HPDE6-E6E7 (cell line): Measurements from ENCODE around the gene GALNT8.
"Not testable (repeated sequence)": the region's sequence is repeated elsewhere in the genome, so short reads cannot be mapped to it uniquely, and the experiment has no call there.

Source experiments
- DNase-seq: peaks from one replicate; pipeline ENCODE4 v3.0.0; 2011; ENCODE audit warnings: missing footprints; ENCODE audit errors: extremely low spot score

The GALNT8 gene, protein sequence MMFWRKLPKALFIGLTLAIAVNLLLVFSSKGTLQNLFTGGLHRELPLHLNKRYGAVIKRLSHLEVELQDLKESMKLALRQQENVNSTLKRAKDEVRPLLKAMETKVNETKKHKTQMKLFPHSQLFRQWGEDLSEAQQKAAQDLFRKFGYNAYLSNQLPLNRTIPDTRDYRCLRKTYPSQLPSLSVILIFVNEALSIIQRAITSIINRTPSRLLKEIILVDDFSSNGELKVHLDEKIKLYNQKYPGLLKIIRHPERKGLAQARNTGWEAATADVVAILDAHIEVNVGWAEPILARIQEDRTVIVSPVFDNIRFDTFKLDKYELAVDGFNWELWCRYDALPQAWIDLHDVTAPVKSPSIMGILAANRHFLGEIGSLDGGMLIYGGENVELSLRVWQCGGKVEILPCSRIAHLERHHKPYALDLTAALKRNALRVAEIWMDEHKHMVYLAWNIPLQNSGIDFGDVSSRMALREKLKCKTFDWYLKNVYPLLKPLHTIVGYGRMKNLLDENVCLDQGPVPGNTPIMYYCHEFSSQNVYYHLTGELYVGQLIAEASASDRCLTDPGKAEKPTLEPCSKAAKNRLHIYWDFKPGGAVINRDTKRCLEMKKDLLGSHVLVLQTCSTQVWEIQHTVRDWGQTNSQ

DNA sequence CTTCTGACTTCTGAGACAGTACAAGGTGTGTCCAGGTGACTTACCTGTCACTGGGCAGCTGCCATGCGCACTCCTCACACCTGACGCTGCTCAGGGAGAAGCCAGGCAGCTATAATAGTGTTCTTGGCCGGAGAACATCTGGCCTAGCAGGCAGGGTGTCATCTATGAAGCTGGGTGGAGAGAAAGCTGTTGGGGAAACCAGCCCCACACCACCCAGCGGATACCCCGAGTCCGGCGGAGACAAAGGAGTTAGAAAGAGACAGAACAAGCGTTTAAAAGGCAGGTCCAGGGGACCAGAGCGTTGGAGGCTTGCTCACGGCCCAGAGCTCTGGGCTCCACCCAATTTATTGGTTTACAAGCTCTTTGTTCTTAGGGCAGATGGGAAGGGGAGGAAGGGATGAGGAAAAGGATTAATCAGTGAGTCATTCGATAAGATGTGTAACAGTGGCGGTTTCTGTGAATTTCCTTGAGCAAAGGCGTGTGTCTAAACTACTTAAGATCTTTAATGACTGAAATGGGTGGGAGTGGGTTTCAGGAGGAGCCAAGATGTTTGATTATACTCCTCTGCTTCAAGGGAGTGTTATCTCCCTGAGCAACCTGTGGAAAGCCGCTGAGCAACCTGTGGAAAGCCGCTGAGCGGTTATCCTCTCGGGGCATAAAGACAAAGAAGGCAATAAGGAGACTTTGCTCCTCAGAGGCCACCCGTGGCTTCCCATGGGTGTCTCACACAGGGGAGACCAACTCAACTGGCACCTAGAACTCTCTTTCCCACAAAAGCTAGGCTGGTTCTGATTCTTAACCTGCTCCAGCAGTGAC is at the start of gene GALNT8:
Gene GALNT8, plus strand, starts transcription at position 580 of the 816 bp plus-strand sequence. CDS start 278 bp downstream, outside the sequence.
- no peak for DNase-seq

- DNase-seq: no peak
These were observed 40.5 kb upstream of the GALNT8 start for GRCh38 chr12:4679711-4680110.

DNA sequence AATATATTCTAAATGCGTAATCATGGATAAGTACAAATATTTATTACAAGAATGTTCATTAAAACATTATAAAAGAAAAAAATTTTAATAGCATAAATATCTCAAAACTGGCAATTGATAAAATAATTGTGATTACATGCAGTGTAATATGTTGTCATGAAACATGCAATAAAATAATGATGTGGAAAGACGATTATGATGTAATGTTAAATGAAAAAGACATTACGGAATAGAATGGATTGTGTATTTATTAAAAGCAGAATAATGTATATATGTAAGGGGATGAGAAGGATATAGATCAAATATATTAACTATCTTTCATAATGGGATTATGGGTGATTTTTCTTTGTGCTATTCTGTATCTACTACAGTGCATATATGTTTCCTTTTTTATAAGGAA is 38.5 kb upstream of the GALNT8 start:
- no peak for DNase-seq

DNA sequence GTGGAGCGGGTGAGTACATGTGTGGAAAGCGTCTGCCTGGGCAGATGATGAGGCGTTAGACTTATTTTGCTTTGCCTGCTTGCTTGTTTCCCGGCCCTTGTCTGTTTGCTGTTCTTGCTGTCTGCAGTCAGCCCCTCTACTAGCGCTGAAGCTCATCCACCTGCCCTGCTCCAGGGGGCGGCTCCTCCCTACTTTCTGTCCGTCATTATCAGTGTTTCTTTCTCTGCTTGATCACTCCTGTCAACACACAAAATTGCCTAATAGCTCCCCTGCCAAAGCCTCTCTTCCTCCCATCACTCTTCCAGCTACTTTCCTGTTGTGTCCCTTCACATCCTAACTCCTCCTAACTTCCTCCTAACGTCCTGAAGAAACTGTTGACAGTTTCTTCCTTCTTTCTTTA is 34.9 kb upstream of the GALNT8 start:
- DNase-seq: no peak

DNA sequence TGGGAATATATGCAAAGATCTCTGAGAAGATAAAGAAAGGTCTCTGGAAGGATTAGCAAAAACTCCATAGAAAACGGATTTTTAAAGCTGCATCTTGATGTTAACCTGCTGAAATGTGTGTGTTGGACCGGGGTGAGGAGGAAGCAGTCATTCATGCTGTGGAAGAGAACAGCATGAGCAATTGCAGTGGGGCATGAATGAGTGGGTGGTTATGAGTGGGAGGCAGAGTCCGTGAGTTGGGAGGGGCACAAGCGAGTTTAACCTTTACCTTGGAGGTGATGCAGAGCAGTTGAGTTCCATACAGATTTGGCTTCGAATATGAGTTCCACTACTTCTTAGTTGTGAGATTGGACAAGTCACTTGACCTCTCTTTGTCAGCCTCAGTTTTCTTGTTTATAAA is 29.4 kb upstream of the GALNT8 start:
- no peak for DNase-seq

- DNase-seq: no peak
These were observed 19.6 kb upstream of the GALNT8 start for GRCh38 chr12:4700621-4701026.

GRCh38 chr12:4701395-4702190 is 18.6 kb upstream of the GALNT8 start:
- DNase-seq: no peak

- no peak for DNase-seq
These were observed 16.5 kb upstream of the GALNT8 start for GRCh38 chr12:4703676-4704075.

DNA sequence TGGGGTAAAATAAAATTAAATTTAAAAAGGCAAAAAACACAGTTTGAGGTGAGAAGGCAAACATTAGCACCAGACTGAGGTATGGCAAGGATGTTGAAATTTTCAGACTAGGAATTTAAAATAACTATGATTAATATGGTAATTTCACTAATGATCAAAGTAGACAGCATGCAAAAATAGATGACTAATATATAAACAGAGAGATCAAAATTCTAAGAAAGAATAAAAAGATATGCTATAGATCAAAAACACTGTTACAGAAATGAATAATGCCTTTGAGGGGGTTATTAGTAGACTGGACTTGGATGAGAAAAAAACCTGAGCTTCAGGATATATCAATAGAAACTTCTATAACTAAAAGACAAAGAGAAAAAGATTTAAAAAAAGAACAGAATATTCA is 14.4 kb upstream of the GALNT8 start:
- no peak for DNase-seq

GRCh38 chr12:4707306-4707705 is 12.9 kb upstream of the GALNT8 start:
- no peak for DNase-seq

DNA sequence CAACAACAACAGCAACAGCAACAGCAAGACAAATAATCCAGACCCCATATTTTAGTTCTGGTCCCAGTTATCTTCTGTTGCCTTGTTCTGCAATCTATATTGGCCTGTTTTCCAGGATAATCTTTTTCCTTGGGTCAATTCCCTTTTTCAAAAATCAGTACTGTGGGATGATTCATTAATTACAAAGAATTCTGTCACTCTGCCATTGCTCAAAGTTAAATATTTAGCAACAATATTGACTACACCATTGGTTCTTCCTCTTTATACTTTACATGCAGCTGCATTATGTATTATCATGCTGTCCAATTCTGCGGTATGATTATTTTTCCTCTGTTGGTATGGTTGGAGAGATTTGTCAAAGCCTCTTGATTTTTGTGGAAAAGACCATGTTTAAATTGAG is 10.1 kb upstream of the GALNT8 start:
- no peak for DNase-seq

DNA sequence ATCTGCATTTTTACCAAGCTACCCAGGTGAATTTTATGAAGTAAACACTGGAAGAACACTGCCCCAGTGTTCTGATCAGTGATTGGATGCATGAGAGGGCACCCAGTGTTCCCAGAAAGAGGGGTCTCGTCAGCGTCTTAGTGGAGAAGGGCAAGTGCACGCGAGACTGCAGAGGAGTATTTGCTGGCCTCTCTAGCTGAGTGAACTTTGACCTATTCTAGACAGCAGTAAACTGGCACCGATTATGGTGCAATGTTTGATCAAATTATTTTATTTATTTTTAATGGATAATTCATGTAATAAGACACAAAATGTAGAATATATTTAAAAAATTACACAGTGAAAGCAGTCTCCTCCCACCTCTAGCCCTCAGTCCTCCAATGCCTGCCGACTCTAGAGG is 5.3 kb upstream of the GALNT8 start:
- no peak for DNase-seq

DNA sequence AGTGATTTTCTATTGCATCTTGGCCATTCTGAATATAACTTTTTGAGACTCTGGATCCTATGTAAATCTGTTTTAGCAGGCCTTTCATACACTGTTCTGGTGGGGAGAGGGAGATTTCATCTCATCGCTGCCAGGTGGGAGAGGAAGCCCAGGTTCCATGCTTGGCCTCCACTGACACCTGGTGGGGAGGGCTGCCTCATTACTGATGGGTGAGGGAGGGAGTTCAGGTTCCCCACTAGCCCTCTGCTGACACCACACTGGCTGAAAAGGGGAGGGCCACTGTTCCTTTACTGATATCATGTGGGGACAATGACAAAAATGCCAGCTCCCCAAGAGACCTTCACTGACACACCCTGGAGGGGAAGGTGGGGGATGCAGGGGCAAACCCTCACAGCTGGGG is 2.4 kb upstream of the GALNT8 start:
- DNase-seq: no peak

DNA sequence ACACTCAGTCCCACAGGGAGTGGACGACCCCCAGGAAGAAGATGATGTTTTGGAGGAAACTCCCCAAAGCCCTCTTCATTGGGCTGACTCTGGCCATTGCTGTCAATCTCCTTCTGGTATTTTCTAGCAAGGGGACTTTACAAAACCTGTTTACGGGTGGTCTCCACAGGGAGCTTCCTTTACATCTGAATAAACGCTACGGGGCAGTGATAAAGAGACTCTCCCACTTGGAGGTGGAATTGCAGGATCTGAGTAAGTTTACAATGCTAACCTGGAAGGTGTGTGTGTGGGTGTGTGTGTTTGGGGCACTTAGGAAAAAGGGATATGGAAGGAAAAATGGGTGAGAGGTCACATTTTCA is 416 bp downstream of the GALNT8 start:
- no peak for DNase-seq

- DNase-seq: not testable (repeated sequence)
These were observed 1.4 kb downstream of the GALNT8 start for GRCh38 chr12:4721587-4721986.

GRCh38 chr12:4723226-4723625 is 3.0 kb downstream of the GALNT8 start:
- no peak for DNase-seq

DNA sequence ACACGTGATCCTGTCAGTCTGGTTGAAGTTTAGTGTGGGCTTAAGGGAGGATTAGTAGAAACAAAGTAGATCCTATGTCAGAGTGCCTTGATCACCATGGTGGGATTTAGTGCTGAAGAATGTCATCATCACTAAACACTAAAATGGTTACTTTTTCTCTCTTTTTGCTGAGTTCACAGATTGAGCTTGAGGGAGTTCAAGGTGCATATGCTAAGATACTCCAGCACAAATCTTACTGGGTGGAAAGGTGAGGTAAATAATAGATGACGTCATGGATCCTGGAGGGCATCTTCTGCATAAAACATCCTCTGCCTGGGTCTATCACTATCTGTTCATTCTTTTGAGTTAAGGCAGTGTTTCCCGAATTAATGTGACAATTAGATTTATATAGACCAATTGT is 4.9 kb downstream of the GALNT8 start:
- DNase-seq: no peak

DNA sequence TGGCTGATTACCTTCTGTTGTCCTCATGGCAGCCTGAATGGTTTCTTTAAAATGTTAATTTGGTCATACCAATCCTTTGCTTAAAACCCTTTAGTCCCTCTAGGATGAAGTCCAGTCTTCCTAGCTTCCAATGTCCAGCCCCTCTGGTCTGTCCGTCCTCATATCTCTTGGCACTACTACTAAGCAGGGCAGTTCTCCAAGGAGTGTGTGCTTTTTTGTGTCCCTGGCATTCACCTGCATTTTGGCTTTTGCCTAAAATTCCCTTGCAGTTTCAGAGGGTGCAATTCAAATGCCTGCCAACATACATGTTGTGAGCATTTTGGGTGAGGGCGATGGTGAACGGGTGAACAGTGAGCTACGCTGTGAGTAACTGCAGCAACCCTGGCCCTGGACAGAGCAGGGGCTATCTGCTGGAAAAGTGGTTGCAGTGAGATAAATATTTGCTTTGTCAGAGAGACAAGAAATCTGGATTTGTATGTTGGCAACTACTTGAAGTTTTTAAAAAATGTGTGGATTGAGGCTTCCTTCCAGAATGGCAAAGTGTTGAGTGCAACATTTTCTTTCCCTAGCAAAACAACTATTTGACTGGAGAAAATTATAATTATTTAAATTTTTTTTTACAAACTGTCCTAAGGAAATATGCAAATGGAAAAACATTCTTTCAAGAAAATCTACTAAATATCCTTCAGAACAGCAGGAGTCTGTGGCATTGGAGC is 14.6 kb downstream of the GALNT8 start:
- DNase-seq: no peak

- DNase-seq: no peak
These were observed 15.9 kb downstream of the GALNT8 start for GRCh38 chr12:4736091-4736490.

DNA sequence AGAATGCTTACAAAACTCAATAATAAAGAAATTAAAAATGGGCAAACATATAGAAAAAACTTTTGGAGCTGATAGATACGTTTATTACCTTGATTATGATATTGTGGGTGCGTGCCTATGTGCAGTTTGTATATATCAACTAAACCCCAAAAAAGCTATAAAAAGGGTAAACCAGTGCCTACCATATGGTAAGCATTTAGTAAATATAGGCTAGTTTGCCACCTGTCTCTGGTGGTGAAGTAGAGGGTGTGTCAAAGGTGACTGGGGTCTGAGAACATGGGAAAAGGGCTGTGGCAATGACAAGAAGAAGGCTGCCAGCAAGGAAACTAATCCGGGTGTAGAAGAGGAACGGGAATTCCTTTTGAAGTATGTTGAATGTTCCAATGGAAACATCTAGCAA is 18.3 kb downstream of the GALNT8 start:
- no peak for DNase-seq

DNA sequence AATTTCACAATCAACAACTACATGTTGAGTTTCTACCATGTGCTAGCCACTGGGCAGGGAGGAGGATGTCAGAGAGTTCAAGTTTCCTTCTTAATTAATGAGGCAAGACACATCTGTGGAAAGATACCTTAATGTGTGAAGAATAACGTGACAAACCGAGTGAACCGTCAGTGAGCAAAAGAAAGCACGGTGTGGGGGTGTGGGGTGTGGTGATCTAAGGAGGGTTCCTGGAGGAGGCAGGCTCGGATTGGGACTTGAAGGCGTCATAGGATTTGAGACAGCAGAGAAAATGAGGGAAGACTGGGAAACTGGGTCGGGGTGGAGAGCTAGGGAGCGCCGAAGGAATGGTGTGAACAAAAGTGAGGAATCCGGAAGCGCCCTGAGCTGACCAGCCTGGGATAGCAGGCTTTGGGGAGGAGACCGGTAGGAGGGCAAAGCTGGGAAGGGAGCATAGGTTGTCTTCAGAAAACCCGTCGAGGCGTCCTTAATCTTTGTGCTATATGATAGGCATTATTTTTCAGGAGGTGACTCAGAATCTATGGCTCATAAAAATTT is 22.3 kb downstream of the GALNT8 start:
- DNase-seq: no peak
